Stimulated activated CD8-positive, alpha-beta memory T cell treated with anti-CD3 and anti-CD28 coated beads, Interleukin-12 subunit alpha, Interleukin-12 subunit beta, amount 100 ng/mL, for 1 hour (primary cell): ENCODE results near the gene MECP2.

Experiments
- DNase-seq: peaks from one replicate; pipeline ENCODE4 v3.0.0-alpha.2; 2020; ENCODE audit warnings: low read depth

The MECP2 gene

DNA sequence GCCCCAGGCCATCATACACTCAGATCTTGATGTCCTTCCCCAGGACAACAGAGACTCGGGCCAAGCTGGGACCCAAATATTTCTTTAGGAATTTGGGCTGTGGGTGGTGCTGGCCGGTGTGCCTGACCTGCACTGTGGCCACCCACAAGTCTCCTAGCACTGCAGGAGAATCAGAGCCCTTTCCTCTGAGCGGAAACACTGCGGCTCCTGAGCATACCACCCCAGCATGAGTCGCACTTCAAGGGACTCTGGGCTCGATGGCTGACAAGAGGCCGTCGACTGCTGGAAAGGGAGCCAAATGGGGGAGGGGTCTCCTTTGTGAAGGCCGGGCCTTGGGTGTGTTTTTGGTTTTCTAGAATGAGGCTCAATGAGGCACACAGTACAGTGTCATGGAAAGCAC is 64.9 kb downstream of the MECP2 start:
- DNase-seq: no peak

DNA sequence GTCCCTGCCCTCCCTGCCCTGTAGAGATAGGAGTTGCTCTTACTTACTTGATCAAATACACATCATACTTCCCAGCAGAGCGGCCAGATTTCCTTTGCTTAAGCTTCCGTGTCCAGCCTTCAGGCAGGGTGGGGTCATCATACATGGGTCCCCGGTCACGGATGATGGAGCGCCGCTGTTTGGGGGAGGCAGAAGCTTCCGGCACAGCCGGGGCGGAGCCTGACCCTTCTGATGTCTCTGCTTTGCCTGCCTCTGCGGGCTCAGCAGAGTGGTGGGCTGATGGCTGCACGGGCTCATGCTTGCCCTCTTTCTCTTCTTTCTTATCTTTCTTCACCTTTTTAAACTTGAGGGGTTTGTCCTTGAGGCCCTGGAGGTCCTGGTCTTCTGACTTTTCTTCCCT is 65.4 kb downstream of the MECP2 start:
- no peak for DNase-seq

DNA sequence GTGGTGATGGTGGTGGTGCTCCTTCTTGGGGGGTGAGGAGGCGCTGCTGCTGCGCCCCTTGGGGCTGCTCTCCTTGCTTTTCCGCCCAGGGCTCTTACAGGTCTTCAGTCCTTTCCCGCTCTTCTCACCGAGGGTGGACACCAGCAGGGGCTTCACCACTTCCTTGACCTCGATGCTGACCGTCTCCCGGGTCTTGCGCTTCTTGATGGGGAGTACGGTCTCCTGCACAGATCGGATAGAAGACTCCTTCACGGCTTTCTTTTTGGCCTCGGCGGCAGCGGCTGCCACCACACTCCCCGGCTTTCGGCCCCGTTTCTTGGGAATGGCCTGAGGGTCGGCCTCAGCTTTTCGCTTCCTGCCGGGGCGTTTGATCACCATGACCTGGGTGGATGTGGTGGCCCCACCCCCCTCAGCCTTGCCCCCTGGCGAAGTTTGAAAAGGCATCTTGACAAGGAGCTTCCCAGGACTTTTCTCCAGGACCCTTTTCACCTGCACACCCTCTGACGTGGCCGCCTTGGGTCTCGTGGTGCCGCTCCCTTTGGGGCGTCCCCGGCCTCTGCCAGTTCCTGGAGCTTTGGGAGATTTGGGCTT is 66.7 kb downstream of the MECP2 start:
- no peak for DNase-seq

DNA sequence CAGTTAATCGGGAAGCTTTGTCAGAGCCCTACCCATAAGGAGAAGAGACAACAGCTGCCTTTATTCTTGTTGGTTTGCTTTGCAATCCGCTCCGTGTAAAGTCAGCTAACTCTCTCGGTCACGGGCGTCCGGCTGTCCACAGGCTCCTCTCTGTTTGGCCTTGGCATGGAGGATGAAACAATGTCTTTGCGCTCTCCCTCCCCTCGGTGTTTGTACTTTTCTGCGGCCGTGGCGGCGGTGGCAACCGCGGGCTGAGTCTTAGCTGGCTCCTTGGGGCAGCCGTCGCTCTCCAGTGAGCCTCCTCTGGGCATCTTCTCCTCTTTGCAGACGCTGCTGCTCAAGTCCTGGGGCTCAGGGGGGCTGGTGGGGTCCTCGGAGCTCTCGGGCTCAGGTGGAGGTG is 67.3 kb downstream of the MECP2 start:
- no peak for DNase-seq

DNA sequence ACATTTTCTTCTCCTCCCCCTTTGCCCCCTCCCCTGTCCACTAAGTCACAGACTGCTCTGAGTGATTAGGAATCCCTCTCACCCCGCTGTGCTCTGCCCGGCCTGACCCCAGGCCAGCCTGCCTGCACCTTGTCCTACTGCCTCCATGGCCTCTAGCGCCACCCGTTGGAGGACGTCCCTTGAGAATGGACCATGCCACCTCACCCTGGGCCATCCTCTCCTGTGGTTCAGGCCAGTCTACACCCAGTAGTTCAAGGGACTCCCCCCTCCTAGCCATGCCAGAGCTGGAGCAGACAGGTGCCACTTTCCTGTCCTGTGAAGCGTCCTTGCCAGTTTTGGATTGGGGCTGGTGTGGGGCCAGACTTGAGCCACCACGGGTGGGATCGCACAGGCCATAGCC is 68.1 kb downstream of the MECP2 start:
- DNase-seq: no peak

DNA sequence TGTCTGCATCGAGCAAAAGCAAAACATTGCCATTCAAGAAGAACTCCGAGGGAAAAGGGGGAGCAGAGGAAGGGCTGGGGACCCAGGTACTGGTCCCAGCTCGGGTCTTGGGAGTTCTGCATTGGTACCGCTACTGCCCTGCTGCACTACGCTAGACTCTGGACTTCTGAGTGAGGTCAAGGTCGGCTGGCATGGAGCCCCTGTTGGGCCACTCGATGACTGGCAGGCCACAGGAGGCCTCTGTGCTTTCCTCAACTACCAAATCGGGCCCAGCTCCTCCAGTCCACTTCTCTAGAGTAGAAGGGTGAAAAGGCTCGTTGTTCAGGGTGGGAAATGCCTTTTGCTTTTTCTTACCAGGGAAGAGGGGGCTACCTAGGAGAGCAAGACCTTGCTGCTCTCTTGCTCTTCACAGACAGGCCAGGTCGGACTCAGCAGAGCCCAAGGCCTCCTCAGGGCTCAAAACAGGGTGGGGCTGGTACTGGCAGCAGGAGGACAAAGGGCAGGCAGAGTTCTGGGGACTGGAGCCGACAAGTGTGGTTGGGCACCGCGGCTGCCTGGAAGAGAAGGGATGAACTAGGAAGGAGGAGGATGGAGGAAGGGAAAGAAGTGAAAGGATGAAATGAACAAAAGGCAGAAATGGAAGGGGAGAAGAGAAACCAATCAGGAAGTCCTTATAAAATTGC is 68.9 kb downstream of the MECP2 start:
- DNase-seq: no peak

DNA sequence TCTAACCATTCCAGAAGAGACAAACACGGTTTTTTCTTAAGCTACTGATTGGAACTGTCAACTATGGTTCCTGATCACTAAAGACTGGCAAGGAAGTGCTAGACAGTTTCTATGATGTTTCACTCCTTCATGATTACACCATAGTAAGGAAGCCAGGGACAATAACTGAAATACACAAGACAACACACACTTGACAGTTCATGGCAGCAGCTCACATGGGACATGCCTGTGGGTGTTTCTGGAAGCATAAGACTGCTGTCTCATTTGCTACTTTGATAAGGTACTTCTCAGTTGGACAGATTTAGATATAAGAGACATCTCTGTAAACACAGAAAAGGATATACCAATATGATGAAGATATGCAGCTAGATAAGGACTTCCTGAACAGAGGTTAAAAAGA is 69.5 kb downstream of the MECP2 start:
- DNase-seq: no peak

DNA sequence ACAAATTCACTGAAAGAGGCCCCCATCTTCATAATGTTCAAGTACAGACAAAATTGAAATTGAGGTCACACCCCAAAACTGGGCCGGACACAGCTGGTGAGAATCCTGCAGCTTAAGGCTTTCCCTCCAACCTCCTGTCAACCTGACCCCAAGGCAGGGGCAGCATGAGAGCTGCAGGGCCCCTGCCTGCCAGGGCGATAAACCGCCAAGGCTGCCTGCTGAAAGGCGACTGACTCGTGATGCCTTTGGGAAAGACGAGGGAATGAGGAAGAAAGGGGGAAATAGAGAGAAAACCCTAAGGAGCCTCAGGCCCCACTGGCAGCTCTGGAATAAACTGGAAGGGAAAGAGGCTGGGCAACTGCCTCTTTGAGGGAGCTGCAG is 70.5 kb downstream of the MECP2 start:
- DNase-seq: no peak

DNA sequence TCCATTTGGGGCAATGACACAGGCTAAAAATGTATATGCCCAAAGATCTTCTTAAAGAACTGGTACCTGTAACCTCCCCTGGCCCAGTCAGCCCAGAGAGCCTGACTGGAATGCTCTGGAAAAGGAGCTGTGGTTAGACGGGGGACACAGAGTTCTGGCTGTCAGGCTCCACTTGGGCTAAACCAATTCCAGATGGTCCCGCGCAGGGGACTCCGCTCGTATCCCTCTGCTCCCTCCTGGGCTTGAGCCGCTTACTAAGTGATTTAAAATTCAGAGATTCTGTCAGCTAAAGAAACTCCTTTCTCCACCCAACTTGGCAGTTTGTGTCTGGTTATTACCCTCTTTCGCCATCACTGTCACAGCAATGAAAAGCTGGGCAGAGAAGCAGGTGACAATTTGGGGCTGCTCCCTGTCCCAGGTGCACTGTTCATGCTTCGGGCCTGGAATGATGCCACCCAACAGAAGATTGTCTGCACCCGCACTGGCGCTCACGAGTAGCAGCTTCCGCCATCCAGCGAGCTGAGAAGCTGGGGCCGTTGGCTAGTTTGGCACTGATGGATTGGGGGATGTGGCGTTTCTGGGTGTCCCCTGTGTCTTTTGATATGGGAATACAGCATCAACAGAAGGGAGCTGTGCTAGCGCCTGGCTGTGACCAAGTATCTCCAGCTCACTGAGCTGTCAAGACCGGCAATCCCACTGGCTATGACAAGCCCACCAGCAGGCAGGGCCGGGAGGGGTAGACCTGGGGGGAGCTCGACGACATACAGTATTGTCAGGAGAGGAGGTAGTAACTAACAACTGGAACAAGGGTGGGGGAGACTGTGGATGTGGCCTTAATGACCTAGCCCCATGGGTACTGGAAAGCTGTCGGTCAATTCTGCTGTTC is 71.1 kb downstream of the MECP2 start:
- DNase-seq: no peak

DNA sequence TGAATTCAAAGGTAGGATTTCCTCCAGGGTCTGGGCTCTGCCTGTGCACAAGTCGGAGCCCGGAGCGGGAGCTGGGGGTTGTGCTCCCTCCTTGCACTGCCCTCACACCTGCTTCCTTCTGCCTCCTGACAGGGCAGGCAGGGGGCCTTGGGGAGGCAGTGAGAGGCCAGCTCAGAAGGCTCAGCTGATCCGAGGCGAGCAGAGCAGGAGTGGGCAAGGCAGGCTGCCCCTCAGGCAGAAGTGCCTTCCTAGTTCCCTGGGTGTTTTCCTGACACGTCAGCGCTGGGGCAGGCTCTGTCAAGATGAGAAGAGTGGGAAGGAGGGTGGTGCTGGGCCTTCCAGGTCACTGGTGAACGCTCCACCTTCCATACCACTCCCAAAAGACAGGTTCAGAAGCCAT is 72.3 kb downstream of the MECP2 start:
- DNase-seq: no peak

DNA sequence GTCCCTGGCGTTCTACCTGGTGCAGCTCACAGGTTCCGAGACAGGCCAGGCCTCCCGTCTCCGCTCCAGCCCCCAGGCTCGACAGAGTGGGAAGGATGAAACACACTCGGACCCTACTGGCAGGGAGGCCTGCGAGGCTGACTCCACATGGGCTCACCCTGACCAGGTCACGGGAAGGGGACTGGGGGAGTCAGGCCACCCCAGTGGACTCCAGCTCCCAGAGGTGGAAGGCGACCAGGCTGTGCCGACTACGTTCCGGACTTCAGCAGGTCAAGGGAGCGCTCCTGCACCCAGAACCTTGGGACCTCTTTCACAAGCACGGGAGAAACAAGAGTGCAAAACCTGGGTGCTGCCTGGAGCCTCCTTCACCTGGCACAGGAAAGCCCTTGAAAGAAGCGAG is 73.2 kb downstream of the MECP2 start:
- no peak for DNase-seq

DNA sequence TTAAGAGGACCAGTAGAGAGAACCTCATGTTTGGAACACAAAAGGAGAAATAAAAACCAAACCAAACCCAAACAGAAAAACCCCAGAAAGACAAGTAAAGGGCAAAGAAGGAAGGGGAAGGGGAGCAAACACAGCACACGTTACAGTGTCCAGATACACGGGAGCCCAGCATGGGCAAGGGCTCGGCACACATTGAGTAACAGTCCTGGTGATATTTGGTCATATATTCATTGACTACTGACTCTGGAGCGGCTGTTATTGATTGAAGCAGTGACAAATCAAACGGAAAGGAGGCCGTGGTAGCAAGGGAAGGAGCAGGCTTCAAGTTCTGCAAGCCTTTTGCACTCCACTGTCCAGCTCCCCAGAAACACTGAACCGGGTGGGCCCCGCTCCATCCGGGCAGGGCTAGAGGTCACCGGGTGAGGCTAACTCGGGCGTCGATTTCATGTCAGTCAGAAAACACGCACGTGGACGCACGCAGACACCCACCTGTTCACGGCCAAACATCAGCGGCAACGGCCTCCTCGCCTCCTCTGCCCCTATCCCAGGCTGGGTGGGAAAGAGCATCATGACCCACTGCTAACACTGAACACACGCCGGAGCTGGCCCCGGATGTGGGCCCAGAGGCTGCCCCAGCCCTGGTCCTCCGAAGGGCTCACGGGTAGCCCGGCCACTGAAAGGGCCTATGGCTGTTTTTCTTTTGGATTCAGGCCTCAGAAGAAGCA is 74.1 kb downstream of the MECP2 start:
- DNase-seq: no peak

DNA sequence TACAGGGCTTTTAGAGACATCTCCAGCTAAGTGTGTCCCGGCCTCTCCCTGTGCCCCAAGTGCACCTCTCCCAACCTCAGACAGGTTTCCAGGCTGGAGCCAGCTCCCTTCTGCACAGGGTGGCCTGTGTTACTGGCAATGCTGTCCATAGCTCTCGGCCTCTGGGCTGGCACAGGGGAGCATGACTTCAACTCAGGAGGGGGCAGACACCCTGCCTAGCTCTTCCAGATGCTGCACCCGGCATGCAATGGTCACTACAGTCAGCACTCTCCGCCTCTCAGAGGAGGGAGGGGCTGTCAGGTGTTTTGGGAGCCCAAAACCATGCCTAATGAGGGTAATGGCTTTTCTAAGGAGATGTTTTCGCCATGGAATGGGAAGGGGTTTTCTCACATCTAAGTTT is 75.4 kb downstream of the MECP2 start:
- no peak for DNase-seq

DNA sequence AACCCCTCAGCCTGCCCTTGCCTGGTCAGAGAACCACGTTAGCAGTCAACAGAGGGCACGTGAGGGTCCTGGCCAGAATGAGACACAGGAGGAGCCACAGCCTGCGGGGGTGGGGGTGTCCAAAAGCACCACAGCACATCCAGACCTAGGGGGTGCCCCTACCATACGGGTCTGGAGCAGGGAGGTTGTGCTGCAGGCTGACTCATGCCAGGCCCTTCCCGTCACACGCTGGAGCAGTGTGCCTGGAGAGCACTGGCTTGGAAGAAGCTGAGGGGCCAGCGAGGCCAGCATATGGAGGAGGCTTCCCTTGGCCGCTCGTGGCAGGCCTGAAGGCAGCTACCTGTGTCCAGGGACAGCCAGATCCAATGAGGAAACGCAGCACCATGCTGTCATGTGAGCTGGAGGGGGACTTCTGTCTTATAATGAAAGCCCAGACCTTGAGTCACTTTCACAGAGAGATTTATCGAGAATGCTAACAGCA is 76.3 kb downstream of the MECP2 start:
- DNase-seq: no peak

DNA sequence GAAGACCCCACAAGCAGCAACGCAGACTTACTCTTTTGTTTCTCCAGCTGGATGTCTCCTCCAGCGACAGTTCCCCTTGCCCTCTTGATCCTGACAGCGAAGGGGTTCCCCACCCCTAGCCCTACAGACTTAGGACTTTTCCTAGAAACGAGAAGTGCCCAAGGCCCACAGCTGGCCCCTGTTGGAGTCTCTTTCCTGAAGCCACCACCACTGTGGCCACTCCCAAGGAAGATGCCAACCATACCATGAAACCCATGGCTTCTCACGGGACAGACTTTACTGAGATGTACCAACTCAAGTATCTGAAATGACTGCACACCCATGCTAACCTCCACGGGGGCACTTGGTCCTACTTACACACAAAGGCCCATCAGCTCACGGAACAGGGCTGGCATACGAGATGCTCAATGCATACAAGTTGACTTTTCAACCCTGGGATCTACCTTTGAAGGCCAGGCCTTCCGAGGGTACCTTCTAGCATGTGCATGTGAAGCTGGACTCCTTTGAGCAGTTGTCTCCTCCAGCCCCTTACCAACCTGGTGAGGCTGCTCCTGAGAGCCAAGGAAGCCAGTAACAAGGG is 76.9 kb downstream of the MECP2 start:
- no peak for DNase-seq

DNA sequence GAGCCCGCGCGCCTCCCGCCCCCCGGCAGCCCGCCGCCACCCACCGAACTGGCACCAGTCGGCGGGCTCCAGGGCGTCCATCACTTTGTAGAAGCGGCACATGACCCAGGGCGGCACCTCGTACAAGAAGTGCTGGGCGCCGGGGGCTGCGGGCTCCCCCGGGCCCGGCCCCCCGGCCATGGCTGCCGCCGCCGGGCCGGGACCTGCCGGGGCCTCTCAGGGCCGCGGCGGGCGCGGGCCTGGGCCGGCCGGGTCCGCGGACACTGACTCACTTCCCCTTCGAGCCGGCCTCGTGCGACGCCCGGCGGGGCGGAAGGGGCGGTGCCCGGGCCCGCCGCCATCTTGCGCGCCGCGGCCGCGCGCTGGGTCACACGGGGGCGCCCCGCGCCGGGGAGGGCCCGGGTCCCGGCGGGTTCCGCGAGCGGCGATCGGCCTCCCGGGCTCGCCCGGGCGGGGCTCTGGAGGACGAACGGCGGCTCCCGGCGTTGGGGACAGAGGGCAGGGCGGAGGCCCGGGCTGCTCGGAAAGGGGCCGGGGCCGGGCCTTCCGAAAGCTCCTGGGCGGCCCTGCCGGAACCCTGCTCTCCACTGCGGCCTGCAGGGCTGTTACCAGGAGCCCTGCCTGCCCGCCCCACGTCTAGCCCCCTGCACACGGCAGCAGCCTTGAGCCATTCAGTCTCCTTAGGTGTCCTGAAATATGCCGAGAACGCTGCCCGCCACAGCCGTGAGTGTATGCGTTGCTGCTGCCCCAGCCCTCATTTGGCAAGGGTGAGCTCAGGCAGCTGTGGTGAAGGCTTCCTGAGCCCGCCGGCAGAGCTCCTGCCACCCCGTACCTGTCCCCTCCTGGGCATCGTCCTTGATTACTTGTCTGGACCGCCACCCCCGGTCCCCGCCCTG is 77.6 kb downstream of the MECP2 start, which contains the start of gene IRAK1:
Gene IRAK1 (minus strand): TSS at position 270 of the 896 bp plus-strand sequence. CDS start 90 bp downstream, at position 180.
- DNase-seq: peak; percentile 28

DNA sequence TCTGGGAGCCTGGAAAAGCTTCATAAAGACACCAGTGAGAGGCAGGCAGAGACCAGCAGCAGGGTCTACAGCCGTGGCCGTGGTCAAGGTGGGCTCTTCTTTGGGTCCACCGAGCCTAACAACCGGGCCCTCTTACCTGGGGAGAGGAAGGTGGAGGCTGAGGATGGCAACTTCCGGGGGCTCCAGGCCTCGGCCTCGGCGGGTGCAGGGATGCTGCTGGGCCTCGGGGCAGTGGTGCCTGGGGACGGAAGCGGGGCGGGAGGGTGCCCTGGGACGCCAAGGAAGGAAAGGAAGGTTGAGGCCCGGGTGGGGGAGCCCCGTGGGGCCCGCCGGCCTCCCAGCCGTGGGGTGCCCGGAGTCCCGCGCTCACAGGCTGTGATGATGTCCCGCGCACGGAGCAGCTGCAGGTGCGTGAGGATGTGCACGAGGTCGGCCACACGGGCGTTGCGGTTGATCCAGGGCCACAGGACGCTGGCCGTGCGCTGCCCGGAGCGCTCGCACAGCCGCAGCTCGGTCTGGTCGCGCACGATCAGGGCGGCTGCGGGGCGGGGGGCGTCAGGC is 78.4 kb downstream of the MECP2 start:
- DNase-seq: no peak

DNA sequence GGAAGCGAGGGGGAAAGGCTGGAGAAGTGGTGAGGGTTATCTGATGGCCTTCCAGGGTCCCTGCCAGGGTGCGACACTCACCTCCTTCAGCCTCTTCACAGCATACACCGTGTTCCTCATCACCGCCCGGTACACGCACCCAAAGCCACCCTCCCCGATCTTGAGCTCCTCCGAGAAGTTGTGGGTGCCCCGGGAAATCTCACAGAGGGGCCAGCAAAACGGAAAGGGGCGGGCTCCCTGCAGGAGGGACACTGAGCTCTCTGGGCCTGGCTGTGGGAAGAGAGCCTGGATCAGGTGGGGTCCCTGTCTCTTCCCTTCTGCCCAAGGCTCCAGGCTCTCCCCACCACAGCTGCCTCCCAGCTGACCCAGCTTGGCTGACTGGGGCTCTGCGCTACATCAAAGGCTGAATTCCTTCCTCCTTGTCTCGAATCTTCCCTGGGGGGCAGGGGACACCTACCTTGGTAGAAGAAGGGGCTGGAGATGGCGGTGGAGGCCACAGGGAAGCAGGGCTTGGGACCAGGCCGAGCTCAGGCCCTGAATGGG is 78.9 kb downstream of the MECP2 start:
- DNase-seq: no peak

DNA sequence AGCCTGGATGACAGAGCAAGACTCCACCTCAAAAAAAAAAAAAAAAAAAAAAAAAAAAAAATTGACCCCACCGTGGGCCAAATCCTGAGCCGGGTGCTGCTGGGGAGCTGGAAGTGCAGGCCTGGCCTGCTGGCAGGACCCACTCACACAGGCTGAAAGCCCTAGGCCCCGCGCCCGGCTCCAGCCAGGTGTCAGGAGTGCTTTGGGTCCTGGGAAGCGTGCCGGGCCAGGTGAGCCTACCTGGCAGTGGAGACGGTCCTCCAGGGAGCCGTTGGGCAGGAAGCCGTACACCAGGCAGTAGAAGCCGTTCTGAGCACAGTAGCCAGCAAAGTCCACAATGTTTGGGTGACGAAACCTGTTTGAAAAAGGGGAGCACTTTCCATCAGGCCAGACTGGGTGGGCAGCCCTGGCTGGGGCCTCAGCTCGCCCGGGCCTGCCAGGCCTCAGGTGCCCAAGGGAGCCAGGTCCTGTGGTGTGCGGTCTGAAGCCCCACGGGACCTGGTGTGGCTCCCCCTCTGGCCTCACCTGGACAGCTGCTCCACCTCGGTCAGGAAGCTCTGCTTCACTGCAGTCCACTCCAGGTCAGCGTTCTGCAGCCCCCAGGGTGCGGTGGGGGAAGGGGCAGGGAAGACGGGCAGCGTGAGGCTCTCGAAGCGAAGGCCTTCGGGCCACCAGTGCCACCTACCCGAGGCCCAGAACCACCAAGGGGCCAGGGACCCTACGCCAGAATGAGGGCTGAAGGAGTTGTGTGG is 79.6 kb downstream of the MECP2 start:
- no peak for DNase-seq
